HG02642 (cell line): Measurements from ENCODE around the gene TPSD1.
"Not testable (repeated sequence)": the region's sequence is repeated elsewhere in the genome, so short reads cannot be mapped to it uniquely, and the experiment has no call there.

Experiments used
- ATAC-seq: cut with Tn5 transposase; IDR thresholded peaks from one replicate; pipeline ENCODE4 v1.9.1; 2021; ENCODE audit warnings: mild to moderate bottlenecking; ENCODE audit not compliant: unreplicated experiment, poor library complexity

Gene TPSD1

DNA sequence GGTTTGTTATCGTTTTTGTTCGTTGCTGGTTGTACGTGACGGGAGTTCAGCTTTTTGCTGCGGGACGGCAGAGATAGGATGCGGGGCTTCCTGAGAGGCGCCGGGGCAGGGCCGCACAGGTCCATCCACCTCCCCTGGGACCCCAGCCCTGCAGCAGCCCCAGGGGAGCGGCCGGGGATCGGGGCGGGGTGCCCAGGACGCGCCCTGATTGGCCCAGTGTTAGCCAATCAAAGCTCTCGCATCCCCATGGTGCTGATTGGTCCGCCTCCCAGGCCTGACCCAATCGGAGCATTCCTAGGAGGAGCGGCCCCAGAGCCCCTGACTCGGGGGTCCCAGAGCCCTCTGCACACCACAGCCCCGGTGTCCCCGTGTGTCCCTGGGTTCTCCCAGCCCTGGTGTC lies 17.0 kb upstream of the TPSD1 start:
- not testable (repeated sequence) for ATAC-seq

- not testable (repeated sequence) for ATAC-seq
These were observed 16.3 kb upstream of the TPSD1 start for GRCh38 chr16:1239575-1239974.

GRCh38 chr16:1240436-1240835 lies 15.4 kb upstream of the TPSD1 start, which contains the start of gene TPSAB1:
TPSAB1 (plus strand) TSS chr16:1240705; CDS start chr16:1240939, 234 bp downstream.
- ATAC-seq: not testable (repeated sequence)

DNA sequence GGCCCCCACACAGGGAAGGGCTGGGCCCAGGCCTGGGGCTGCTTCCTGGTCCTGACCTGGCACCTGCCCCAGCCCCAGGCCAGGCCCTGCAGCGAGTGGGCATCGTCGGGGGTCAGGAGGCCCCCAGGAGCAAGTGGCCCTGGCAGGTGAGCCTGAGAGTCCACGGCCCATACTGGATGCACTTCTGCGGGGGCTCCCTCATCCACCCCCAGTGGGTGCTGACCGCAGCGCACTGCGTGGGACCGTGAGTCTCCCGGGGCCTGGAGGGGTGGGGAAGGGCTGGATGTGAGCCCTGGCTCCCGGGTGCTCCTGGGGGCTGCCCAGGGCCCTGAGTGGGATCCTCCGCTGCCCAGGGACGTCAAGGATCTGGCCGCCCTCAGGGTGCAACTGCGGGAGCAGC lies 14.8 kb upstream of the TPSD1 start:
- ATAC-seq: not testable (repeated sequence)

GRCh38 chr16:1243363-1243762 lies 12.5 kb upstream of the TPSD1 start:
- ATAC-seq: not testable (repeated sequence)

DNA sequence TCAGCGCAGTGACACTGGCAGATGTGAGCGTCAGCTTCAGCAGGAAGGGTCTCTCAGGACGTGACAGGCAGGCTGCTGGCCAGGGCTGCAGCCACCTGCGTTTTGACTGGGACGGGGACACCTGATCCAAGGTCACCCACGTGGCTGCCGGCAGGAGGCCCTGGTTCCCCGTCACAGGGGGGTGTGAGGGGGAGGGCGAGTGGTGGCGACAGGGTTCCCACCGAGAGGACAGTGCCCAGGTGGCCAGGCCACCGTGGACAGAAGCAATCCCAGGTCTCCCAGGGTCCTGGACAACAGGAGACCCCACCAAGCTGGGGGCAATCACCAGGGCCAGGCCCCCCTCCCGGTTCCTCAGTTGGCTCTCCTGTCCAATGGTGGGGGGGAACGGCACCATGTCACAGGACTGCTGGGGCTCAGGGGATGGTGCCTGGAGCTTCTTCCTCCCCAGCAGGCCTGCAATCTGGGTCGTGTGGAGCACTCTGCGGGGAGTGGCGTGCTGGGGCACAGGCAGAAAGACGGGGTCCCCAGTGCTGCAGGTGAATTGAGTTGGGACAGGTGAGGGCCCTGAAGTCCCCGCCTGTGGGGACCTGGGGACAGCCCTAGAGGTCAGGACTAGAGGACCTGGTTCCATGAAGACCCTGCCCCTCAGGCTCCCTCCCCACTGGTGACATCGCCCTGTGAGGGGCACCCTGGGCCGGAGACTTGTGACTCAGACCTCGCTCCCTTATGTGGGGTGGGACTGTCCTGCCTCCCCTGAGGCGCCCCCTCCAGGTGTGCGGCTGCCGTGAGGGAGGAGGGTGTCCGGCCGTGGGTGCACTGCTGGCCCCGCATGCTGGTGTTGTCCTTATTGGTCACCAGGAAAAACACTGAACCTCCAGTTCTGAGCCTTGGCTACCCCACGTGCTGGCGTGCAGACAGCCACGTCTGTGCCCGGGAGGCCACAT lies 11.7 kb upstream of the TPSD1 start:
- ATAC-seq: not testable (repeated sequence)

DNA sequence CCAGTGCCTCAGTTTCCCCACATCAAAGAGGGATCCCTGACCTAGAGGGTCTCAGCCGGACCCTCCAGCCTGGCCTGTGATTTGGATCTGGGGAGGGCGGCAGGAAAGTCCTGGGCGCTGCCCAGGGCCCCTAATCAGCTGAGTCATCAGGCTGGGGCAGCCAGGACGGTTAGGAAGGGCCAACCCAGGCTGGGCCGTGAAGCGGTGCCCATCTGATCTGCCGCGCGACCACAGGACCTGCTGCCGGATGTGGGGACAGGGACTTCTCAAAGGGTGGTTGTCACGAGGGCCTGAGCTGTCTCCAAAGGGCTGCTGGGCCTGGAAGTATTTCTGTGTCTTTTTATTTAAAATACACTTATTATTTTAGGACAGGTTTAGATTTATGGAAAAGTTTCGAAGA lies 11.0 kb upstream of the TPSD1 start:
- no peak for ATAC-seq

DNA sequence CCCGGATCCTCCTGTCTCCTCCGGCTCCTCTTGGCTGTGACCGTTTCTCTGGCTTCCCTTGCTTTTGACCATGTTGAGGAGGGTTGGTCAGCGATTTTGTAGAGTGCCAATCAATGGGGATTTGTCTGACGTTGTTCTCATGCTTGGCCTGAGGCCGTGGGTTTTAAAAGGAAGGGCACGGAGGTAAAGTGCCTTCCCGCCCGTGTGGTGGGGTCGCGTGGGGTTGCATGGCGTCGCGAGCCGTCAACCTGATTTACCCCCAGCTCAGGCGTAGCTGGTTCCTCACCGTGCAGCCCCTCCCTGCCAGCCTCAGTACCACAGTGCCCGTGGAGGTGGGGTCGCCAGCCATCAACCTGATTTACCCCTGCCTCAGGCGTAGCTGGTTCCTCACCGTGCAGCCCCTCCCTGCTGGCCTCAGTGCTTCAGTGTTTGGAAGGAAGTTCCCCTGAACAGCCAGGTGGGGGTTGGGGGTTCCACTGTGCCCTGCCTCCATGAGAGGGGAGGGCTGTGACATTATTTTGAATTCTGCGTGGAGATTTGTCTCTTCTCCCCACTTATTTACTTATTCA lies 10.3 kb upstream of the TPSD1 start:
- ATAC-seq: no peak

DNA sequence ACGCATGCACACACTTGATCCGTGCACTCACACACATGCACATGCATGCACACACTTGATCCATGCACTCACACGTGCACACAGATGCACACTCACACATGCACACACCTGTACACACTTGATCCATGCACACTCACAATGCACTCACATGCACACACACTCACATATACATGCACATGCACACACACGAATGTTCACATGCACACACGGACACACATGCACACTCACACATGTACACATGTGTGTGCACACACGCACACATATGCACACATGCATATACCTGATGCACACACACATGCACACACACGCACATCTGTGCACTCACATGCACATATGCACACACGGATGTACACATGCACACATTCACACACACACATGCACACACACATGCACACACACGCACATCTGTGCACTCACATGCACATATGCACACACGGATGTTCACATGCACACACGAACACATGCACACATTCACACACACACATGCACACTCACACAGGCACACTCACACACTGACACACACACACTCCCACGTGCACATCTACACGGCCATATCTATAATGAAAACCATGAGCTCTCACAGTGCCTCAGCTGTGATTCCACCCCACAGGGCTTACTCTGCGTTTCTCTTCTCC lies 7.8 kb upstream of the TPSD1 start:
- ATAC-seq: not testable (repeated sequence)

GRCh38 chr16:1249031-1249755 lies 6.7 kb upstream of the TPSD1 start:
- not testable (repeated sequence) for ATAC-seq

DNA sequence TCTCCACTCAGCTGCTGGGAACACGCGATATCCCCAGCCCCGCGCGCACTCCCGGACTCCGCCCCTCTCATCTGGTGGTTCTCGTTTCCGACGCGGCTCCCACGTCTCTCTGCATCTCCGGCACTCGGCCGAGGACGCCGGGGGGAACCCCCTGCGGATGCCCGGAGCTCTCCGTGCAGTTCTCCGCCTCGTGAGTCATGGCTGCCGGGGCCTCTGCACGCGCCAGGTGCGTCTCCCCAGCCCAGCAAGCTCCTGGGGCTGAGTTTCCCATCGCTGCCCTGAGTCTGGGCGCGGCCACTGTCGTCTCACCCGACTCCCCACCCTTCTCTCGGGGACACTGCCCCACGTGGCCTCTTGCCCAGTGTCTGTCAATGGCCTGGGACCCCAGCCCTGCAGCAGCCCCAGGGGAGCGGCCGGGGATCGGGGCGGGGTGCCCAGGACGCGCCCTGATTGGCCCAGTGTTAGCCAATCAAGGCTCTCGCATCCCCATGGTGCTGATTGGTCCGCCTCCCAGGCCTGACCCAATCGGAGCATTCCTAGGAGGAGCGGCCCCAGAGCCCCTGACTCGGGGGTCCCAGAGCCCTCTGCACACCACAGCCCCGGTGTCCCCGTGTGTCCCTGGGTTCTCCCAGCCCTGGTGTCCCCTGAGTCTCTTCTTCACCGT lies 2.0 kb upstream of the TPSD1 start:
- not testable (repeated sequence) for ATAC-seq

DNA sequence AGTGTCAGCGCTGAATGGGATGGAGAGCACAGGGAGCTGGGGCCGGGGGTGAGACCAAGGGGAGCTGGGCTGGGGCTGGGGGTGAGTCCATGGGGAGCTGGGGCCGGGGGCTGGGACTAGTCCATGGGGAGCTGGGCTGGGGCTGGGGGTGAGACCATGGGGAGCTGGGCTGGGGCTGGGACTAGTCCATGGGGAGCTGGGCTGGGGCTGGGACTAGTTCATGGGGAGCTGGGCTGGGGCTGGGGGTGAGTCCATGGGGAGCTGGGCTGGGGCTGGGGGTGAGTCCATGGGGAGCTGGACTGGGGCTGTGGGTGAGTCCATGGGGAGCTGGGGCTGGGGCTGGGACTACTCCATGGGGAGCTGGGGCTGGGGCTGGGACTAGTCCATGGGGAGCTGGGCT lies 1.0 kb upstream of the TPSD1 start:
- not testable (repeated sequence) for ATAC-seq

GRCh38 chr16:1256296-1256873 lies 516 bp downstream of the TPSD1 start:
- ATAC-seq: not testable (repeated sequence)

DNA sequence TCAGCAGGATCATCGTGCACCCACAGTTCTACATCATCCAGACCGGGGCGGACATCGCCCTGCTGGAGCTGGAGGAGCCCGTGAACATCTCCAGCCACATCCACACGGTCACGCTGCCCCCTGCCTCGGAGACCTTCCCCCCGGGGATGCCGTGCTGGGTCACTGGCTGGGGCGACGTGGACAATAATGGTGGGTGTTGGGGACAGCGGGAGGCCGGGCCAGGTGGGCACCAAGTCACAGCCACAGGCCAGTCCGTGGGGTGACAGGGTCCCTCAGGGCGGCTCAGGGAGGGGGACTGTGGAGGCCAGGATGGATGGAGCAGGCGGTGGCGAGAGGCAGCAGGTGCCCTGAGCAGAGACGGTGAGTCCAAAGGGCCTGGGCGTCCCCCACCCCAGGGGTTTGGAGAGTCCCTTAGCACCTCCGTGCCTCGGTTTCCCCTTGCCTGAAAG lies 1.0 kb downstream of the TPSD1 start:
- no peak for ATAC-seq

GRCh38 chr16:1257561-1258224 lies 1.8 kb downstream of the TPSD1 start:
- no peak for ATAC-seq

DNA sequence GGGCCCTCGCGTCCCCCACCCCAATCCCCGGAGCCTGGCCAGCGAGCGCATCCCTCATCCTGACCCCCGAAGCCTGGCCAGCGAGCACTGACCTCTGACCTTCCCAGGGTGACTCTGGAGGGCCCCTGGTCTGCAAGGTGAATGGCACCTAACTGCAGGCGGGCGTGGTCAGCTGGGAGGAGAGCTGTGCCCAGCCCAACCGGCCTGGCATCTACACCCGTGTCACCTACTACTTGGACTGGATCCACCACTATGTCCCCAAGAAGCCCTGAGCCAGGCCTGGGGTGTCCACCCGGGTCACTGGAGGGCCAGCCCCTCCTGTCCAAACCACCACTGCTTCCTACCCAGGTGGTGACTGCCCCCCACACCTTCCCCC lies 2.3 kb downstream of the TPSD1 start:
- ATAC-seq: no peak

GRCh38 chr16:1258906-1259759 lies 3.3 kb downstream of the TPSD1 start:
- no peak for ATAC-seq

DNA sequence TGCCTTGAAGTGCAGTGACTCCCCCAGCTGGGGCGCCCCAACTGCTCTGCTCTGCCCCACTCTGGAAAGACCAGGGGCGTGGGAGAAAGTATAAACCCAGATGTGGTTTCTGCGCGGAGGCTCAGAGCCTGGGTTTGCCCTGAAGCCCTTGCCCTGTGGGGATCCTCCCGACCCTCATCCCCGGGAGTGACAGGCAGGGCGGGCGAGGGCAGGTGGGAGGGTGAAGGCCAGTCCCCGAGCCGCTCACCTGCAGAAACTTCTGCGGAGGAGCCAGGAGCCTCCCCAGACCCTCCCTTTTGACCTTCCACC lies 3.8 kb downstream of the TPSD1 start:
- no peak for ATAC-seq
